GM19395 (cell line): ENCODE data around the gene SNAP91.
A peak's percentile ranks its signal among the peaks of the same experiment; 100 is the strongest.
"Not testable (repeated sequence)": the region's sequence is repeated elsewhere in the genome, so short reads cannot be mapped to it uniquely, and the experiment has no call there.

Source experiments
- ATAC-seq: cut with Tn5 transposase; IDR thresholded peaks from one replicate; pipeline ENCODE4 v1.9.1; 2021; ENCODE audit warnings: mild to moderate bottlenecking, moderate library complexity; ENCODE audit not compliant: unreplicated experiment

Gene SNAP91

GRCh38 chr6:83629908-83630307, 79.0 kb downstream of the SNAP91 start:
- not testable (repeated sequence) for ATAC-seq

DNA sequence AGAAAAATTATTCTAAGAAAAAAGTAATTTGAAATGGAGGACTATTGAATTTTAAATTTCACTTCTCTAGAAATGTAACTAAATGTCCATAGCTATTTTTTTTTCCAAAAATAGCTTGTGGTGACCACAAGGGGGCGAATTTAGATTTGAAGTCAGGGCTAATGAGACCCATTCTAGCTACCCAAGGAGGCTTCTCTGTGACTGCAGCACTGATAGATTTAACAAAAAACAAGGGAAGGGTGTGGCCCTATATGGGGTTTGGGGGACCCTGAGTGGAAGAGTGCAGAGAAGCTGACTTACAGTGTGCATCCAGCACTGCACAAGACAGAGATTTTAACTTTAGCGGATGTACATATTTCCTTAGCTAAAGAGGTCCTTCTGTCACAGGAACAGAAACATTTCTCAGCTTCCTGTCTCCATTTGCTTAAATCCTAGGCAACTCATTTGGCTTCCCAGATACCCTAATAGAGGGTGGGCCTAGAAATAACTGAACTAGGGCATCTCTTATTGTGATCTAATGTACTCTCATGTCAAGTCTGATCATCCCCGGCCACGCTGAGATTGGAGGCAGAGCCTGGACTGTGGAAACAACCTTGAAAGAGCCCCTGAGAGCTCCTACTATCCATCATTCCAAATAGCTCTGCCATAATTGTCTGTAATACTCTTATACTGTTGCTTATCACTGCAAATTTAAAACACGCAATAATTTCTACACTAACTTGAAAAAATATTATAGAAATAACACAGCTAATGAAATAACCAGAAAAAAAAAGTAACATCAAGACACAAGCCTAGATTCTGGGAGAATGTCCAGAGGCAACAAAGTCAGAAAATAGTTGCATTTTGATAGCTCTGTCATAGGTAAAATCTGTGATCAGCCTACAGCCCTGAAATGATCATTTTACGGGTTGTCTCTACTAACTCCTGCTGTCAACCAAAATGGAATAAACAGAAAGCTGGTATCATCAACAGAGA, 93.6 kb downstream of the SNAP91 start:
- ATAC-seq: no peak

- ATAC-seq: no peak
These were observed 95.5 kb downstream of the SNAP91 start for GRCh38 chr6:83613378-83613777.

- no peak for ATAC-seq
These were observed 99.7 kb downstream of the SNAP91 start for GRCh38 chr6:83609248-83609647.

DNA sequence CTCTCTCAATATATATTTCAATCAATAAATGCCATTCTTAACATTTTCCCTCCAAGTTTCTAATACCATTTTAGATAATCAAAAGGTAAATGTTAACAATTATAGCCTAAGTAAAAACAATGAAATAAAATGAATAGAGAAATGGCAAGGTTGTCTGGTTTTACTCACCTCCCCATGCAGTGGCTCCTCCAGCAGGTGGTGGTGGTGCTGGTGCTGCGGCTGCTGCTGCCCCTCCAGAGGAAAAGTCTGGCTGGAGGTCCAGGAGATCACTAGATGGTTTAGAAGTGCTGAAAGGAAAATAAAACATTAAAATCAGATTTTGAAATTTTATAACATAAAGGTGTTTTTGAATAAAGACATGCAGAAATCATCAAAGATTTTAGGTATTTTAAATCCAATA, 103.4 kb downstream of the SNAP91 start:
- no peak for ATAC-seq

DNA sequence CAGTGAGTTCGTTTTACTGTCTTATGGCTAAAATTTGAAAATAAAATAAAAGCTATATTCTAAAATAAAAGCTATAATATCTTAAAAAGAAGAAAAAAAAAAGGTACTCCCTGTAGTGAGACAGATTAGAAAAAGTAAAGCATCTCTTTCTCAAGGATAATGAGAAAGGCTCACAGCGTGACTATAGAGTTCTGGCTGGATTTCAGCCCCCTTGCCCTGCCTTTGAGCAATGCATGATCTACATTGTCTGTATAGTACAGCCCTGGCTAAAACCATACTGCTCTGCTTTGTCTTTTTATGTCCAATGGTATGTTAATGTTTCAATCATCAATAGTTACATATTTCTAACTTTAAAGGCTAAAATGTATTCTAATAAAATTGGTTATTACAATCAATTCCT, 105.3 kb downstream of the SNAP91 start:
- no peak for ATAC-seq

GRCh38 chr6:83601119-83601518, 107.8 kb downstream of the SNAP91 start:
- no peak for ATAC-seq

- no peak for ATAC-seq
These were observed 108.4 kb downstream of the SNAP91 start for GRCh38 chr6:83600459-83600858.

- no peak for ATAC-seq
These were observed 111.4 kb downstream of the SNAP91 start for GRCh38 chr6:83597511-83597910.

- ATAC-seq: no peak
These were observed 111.8 kb downstream of the SNAP91 start for GRCh38 chr6:83597051-83597450.

DNA sequence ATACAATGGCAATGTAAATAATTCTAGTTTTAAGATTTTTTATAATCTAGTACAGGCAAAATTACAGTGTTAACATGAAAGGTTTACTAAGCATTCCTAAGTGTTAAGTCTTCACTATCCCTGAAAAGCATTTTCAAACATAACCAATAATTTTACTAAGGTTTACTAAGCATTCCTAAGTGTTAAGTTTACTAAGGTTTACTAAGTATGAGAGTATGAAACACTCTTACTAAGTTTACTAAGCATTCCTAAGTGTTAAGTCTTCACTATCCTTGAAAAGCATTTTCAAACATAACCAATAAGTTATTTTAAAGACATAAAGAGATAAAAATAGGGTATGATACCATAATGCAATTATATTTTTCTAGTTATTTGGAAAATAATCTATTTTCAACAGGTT, 114.0 kb downstream of the SNAP91 start:
- ATAC-seq: no peak

GRCh38 chr6:83593395-83593785, 115.5 kb downstream of the SNAP91 start:
- ATAC-seq: no peak

GRCh38 chr6:83592770-83593394, 116.0 kb downstream of the SNAP91 start:
- ATAC-seq: peak; percentile 96

DNA sequence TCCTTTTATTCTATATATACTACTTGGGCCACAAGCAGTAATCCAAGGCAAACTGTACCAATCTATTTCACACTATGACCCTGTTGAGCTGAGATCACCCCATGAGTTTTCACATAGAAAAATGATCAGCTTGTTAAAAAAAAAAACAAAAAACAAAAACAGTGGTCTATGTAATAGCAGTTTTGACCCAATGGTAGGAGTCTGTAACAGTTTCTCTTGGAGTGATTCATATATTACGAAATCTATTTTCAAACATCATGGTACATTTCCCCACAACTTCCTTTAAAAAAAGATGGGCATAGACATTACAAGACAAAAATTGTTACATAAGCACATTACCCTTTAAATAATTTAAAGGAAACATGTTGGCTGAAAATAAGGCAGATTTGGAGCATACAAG, 118.5 kb downstream of the SNAP91 start:
- no peak for ATAC-seq

GRCh38 chr6:83589076-83589475, 119.8 kb downstream of the SNAP91 start:
- no peak for ATAC-seq

DNA sequence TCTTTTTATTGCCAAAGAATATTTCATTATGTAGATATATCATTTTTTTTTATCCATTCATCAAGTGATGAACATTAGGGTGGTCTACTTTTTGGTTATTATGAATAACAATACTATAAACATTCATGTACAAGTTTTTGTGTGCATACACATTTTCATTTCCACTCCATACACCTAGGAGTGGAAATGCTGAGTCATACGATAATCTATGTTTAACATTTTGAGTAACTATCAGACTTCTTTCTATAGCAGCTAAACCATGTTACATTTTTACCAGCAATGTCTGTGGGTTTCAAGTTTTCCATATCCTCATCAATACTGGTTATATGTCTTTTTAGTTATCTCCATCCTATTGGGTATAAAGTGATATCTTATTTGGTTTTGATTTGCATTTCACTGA, 130.8 kb downstream of the SNAP91 start:
- no peak for ATAC-seq

DNA sequence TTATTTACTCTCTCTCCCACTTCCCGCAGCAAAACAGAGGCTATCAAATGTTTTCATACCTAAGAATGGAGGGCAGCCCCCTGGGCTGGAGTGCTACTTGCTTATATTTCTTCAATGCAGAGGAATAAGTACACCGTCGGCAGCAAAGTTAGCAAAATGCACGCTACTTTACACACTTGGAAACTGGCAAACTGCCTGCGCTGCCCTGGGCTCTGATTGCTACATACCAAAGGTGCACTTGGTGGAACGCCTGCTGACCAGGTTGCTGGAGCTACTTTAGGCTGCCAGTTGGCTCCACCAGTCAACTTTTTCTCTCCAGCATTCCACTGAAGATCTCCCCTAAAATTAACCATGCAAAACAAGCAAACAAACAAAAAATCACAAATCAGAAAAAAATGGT, 134.1 kb downstream of the SNAP91 start:
- no peak for ATAC-seq

- not testable (repeated sequence) for ATAC-seq
These were observed 137.2 kb downstream of the SNAP91 start for GRCh38 chr6:83571663-83572185.

GRCh38 chr6:83558975-83559374, 149.9 kb downstream of the SNAP91 start:
- ATAC-seq: no peak

- no peak for ATAC-seq
These were observed 152.0 kb downstream of the SNAP91 start for GRCh38 chr6:83556871-83557270.

- not testable (repeated sequence) for ATAC-seq
These were observed 157.2 kb downstream of the SNAP91 start for GRCh38 chr6:83551748-83552147.

DNA sequence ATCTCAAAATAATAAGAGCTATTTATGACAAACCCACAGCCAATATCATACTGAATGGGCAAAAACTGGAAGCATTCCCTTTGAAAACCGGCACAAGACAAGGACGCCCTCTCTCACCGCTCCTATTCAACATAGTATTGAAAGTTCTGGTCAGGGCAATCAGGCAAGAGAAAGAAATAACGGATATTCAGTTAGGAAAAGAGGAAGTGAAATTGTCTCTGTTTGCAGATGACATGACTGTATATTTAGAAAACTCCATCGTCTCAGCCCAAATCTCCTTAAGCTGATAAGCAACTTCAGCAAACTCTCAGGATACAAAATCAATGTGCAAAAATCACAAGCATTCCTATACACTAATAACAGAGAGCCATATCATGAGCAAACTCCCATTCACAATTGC, 158.4 kb downstream of the SNAP91 start:
- not testable (repeated sequence) for ATAC-seq
